GM18951 (cell line): ENCODE measurements around the gene DVL1.

ENCODE experiments used
- POLR2A ChIP-seq: IDR thresholded peaks from 4 replicates; pipeline ENCODE4 v1.6.1; 2011; ENCODE audit warnings: mild to moderate bottlenecking; ENCODE audit not compliant: insufficient read length, insufficient read depth; ENCODE audit errors: extremely low read depth
- in situ Hi-C: fragments of 300-500 bp; cut with MboI; formaldehyde crosslinking; loops from one replicate; pipeline ENCODE4 v1.12.0; 2022; ENCODE audit warnings: low sequenced_read_pairs, mixed read lengths, inconsistent platforms; ENCODE audit not compliant: unreplicated experiment

DVL1 gene

DNA sequence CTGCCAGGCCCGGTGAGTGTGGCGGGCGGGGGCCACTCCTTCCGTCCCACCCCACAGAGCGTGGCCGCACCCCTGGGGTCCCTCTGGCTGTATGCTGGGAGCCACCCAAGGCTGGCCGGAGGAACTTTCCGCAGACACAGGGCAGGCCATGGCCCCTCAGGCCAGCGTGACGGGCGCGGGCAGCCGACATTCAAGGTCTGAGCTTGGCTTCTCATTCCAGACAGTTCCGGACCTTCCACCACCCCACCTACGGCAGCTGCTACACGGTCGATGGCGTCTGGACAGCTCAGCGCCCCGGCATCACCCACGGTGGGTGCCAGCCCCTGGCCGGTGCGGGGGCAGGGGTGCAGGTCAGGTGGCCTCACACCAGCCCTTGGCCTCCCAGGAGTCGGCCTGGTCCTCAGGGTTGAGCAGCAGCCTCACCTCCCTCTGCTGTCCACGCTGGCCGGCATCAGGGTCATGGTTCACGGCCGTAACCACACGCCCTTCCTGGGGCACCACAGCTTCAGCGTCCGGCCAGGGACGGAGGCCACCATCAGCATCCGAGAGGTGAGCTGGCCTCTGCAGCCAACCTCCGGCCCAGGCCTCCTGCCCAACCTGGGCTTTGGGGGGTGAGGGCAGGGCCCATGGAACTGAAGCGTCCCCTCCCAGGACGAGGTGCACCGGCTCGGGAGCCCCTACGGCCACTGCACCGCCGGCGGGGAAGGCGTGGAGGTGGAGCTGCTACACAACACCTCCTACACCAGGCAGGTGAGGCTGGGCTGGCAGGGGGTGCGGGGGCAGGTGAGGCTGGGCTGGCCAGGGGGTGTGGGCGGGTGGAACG, 61.7 kb downstream of the DVL1 start:
- no peak for TF ChIP-seq POLR2A
- in situ Hi-C loops: no loop called here

DNA sequence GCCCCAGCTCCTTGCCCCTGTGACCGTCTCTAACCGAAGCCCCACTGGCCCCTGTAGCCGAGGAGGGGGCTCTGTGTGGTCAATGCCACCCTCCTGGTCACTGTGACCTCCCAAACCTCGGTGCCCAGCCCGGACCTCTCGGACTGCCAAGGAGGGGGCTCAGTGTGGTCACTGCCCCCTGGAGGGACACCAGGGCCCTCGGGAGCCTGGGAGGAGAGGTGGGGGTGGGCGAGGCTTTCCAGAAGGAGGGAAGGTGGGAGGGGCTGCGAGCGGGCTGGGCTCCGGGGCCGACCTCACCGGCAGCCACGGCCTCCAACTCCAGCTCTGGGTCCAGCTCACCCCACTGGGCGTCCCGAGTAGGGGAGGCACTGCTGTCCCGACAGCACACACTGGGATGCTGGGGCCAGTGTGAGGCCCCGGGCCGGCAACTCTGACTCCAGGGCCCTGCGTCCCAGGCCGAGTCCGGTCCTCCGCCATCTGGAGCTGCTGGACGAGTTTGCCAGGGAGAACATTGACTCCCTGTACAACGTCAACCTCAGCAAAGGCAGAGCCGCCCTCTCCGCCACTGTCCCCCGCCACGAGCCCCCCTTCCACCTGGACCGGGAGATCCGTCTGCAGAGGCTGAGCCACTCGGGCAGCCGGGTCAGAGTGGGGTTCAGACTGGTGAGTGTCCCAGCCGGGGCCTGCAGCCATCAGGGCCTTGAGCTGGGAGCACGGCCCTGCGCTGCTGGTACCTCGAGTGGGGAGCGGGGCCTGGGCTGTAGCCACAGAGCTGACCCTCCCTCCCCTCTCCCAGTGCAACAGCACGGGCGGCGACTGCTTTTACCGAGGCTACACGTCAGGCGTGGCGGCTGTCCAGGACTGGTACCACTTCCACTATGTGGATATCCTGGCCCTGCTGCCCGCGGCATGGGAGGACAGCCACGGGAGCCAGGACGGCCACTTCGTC, 62.6 kb downstream of the DVL1 start:
- in situ Hi-C loops: no loop called here
- TF ChIP-seq POLR2A: no peak

DNA sequence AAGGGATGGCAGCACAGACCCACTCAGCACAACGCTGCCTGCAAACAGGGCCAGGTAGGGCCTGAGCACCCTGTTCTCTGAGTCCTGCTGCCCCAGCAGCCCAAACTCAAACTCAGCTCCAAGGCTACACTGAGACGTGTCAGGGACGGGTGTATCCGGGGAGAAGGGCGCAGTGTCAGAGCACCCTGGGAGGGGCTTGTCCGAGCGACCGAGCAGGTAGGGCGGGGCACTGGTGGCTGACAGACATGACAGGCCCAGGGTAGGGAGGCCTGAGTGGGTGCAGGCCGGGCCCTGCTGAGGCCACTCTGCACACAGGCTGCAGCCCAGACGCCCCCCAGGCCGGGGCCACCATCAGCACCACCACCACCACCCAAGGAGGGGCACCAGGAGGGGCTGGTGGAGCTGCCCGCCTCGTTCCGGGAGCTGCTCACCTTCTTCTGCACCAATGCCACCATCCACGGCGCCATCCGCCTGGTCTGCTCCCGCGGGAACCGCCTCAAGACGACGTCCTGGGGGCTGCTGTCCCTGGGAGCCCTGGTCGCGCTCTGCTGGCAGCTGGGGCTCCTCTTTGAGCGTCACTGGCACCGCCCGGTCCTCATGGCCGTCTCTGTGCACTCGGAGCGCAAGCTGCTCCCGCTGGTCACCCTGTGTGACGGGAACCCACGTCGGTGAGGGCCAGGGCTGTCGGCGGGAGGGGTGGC, 63.5 kb downstream of the DVL1 start:
- no peak for TF ChIP-seq POLR2A
- in situ Hi-C loops: no loop called here
